SU-DHL-6 (cell line): ENCODE measurements around the gene EGFL8.

Experiments
- EZH2phosphoT487 ChIP-seq: fragments of 200-600 bp; sonication (generic), shearing (Covaris generic); conservative IDR thresholded peaks from 2 replicates; pipeline ENCODE4 v1.6.1; 2018; ENCODE audit warnings: mild to moderate bottlenecking, antibody characterized with exemption, low read length, moderate library complexity, mixed read lengths
- TF ChIP-seq, protein P1 (sequence below): fragments of 200-600 bp; sonication (generic); IDR thresholded peaks from one replicate; pipeline ENCODE4 v1.5.1; 2017; ENCODE audit warnings: antibody characterized with exemption, mild to moderate bottlenecking, low read length, moderate library complexity; ENCODE audit not compliant: insufficient read depth, poor library complexity, severe bottlenecking

DNA sequence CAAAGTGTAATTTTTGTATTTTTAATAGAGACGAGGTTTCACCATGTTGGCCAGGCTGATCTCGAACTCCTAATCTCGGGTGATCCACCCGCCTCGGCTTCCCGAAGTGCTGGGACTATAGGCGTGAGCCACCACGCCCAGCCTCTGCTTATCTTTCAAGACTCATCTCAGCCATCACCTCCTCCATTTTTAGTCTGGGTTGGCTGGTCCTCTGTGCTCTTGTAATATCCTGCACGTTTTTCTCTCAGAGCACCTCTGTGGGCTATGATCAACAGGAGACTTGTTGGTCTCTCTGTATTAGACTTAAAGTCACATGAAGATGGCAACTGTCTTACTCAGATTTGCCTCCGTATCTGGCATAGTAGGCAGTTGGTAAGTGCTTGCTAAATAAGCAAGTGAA lies 51.9 kb downstream of the EGFL8 start:
- TF ChIP-seq, protein P1, sequence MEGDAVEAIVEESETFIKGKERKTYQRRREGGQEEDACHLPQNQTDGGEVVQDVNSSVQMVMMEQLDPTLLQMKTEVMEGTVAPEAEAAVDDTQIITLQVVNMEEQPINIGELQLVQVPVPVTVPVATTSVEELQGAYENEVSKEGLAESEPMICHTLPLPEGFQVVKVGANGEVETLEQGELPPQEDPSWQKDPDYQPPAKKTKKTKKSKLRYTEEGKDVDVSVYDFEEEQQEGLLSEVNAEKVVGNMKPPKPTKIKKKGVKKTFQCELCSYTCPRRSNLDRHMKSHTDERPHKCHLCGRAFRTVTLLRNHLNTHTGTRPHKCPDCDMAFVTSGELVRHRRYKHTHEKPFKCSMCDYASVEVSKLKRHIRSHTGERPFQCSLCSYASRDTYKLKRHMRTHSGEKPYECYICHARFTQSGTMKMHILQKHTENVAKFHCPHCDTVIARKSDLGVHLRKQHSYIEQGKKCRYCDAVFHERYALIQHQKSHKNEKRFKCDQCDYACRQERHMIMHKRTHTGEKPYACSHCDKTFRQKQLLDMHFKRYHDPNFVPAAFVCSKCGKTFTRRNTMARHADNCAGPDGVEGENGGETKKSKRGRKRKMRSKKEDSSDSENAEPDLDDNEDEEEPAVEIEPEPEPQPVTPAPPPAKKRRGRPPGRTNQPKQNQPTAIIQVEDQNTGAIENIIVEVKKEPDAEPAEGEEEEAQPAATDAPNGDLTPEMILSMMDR = no peak
- TF ChIP-seq EZH2phosphoT487 = no peak
